SK-N-SH (cell line): ENCODE measurements around the gene CTCFL. TPM values are rescaled to one million over a fixed set of nuclear protein-coding genes. Genes with fewer than 3 reads are reported as not detected.

ENCODE experiments used
- CTCF ChIA-PET: fragments of 300-600, 350-600 bp; formaldehyde crosslinking; extraction: SDS; loops from one replicate; lab custom pipeline; 2021; lab: Yijun Ruan, JAX
- POLR2A ChIA-PET: fragments of 350-600 bp; sonication (Branson Sonifier 250); formaldehyde crosslinking; extraction: SDS; loops from one replicate; lab custom pipeline; 2020; ENCODE audit warnings: antibody characterized with exemption, inconsistent platforms; lab: Yijun Ruan, JAX
- DNase-seq: peaks from one replicate; pipeline ENCODE4 v3.0.0; 2012
- H2AFZ ChIP-seq: fragments of 200-600 bp; sonication (generic); 2 replicates; pipeline ENCODE4 v1.8.1; 2016; ENCODE audit warnings: antibody characterized with exemption, mild to moderate bottlenecking, low read depth
- H3F3A ChIP-seq: fragments of 200-600 bp; sonication (generic); replicated peaks from 2 replicates; pipeline ENCODE3; 2016; ENCODE audit warnings: antibody characterized with exemption, mild to moderate bottlenecking; ENCODE audit not compliant: insufficient read depth
- H3K27ac ChIP-seq, 2 experiments: fragments of 200-500 bp in 1 of 2; fragments of 200-600 bp in 1 of 2; sonication (Bioruptor generic) in 1 of 2; sonication (generic), shearing (Covaris generic) in 1 of 2; 2 replicates each; pipeline versions ENCODE4 v1.5.1 to v1.6.1; 2014 to 2016; ENCODE audit warnings: low read depth in 2 of 2, inconsistent platforms in 1 of 2, low read length in 1 of 2, mild to moderate bottlenecking in 1 of 2, mixed read lengths in 1 of 2
- H3K27me3 ChIP-seq: fragments of 200-600 bp; sonication (generic), shearing (Covaris generic); 2 replicates; pipeline ENCODE4 v1.6.1; 2016; ENCODE audit warnings: mixed run types; ENCODE audit not compliant: insufficient read depth
- H3K36me3 ChIP-seq, 2 experiments: fragments of 200-500 bp in 1 of 2; fragments of 200-600 bp in 1 of 2; sonication (Bioruptor generic) in 1 of 2; sonication (generic) in 1 of 2; replicated peaks in 1 of 2; 2 replicates each; pipeline versions ENCODE3 to v1.5.1; 2014 to 2016; ENCODE audit warnings: low read length in 1 of 2, mild to moderate bottlenecking in 1 of 2; ENCODE audit not compliant: insufficient read depth in 2 of 2, control insufficient read depth in 1 of 2
- H3K4me1 ChIP-seq, 2 experiments: fragments of 200-500 bp in 1 of 2; fragments of 200-600 bp in 1 of 2; sonication (Bioruptor generic) in 1 of 2; sonication (generic), shearing (Covaris generic) in 1 of 2; 2 replicates each; pipeline versions ENCODE4 v1.5.1 to v1.6.1; 2014 to 2016; ENCODE audit warnings: low read depth in 1 of 2, low read length in 1 of 2, mixed run types in 1 of 2; ENCODE audit not compliant: insufficient read depth in 2 of 2, control insufficient read depth in 1 of 2
- H3K4me2 ChIP-seq: fragments of 200-600 bp; sonication (generic), shearing (Covaris generic); 2 replicates; pipeline ENCODE4 v1.6.1; 2017; ENCODE audit warnings: mixed run types
- H3K4me3 ChIP-seq, 2 experiments: fragments of 200-500 bp in 1 of 2; fragments of 200-600 bp in 1 of 2; sonication (Bioruptor generic) in 1 of 2; sonication (generic), shearing (Covaris generic) in 1 of 2; 2 replicates each; pipeline versions ENCODE4 v1.5.1 to v1.8.1; 2014 to 2016; ENCODE audit warnings: low read depth in 2 of 2, inconsistent platforms in 1 of 2, low read length in 1 of 2, mild to moderate bottlenecking in 1 of 2, mixed read lengths in 1 of 2, moderate library complexity in 1 of 2
- H3K79me2 ChIP-seq: fragments of 200-600 bp; sonication (generic); 2 replicates; pipeline ENCODE4 v1.8.1; 2017; ENCODE audit warnings: mild to moderate bottlenecking; ENCODE audit not compliant: insufficient read depth
- H3K9ac ChIP-seq: fragments of 200-600 bp; sonication (generic); 2 replicates; pipeline ENCODE4 v1.6.1; 2017; ENCODE audit warnings: mixed run types
- H3K9me2 ChIP-seq: fragments of 200-600 bp; sonication (generic); 2 replicates; pipeline ENCODE4 v1.6.1; 2017; ENCODE audit warnings: mixed run types
- H3K9me3 ChIP-seq: fragments of 200-600 bp; sonication (generic); 2 replicates; pipeline ENCODE4 v1.6.1; 2017; ENCODE audit warnings: mixed run types, mild to moderate bottlenecking, moderate library complexity
- H4K20me1 ChIP-seq: fragments of 200-600 bp; sonication (generic); 2 replicates; pipeline ENCODE4 v1.6.1; 2017; ENCODE audit warnings: mild to moderate bottlenecking, mixed run types; ENCODE audit not compliant: insufficient read depth
- EP300 ChIP-seq, 2 experiments: IDR thresholded peaks; 2 replicates each; pipeline versions ENCODE4 v1.4.0 to v1.6.1; 2012; ENCODE audit warnings: borderline replicate concordance in 1 of 2, low read depth in 1 of 2, low read length in 1 of 2
- EZH2phosphoT487 ChIP-seq: fragments of 200-600 bp; sonication (generic); IDR thresholded peaks from 2 replicates; pipeline ENCODE4 v1.6.1; 2017; ENCODE audit warnings: low read depth, mixed run types, mild to moderate bottlenecking, antibody characterized with exemption, moderate library complexity, borderline replicate concordance
- FOSL2 ChIP-seq: IDR thresholded peaks from 2 replicates; pipeline ENCODE4 v1.4.0; 2012; ENCODE audit warnings: low read depth, mild to moderate bottlenecking, moderate library complexity, borderline replicate concordance
- FOXM1 ChIP-seq: IDR thresholded peaks from 2 replicates; pipeline ENCODE4 v1.4.0; 2012; ENCODE audit warnings: low read depth, mild to moderate bottlenecking
- GABPA ChIP-seq: IDR thresholded peaks from 2 replicates; pipeline ENCODE4 v1.4.0; 2012; ENCODE audit warnings: low read depth, mild to moderate bottlenecking
- JUND ChIP-seq: IDR thresholded peaks from 2 replicates; pipeline ENCODE4 v1.4.0; 2012
- MEF2A ChIP-seq: IDR thresholded peaks from 2 replicates; pipeline ENCODE4 v1.4.0; 2012; ENCODE audit warnings: low read depth, borderline replicate concordance
- MXI1 ChIP-seq: IDR thresholded peaks from 2 replicates; pipeline ENCODE4 v1.6.1; 2012; ENCODE audit warnings: mild to moderate bottlenecking, low read depth, low read length, improper control_type of control experiment
- NFIC ChIP-seq: IDR thresholded peaks from 2 replicates; pipeline ENCODE4 v1.4.0; 2012; ENCODE audit warnings: borderline replicate concordance
- RAD21 ChIP-seq: IDR thresholded peaks from 2 replicates; pipeline ENCODE4 v1.6.1; 2012; ENCODE audit warnings: mild to moderate bottlenecking, low read length
- REST ChIP-seq: IDR thresholded peaks from 2 replicates; pipeline ENCODE4 v1.6.1; 2012; ENCODE audit warnings: mild to moderate bottlenecking, low read depth, low read length, moderate library complexity
- RFX5 ChIP-seq: IDR thresholded peaks from 2 replicates; pipeline ENCODE4 v1.6.1; 2012; ENCODE audit warnings: mild to moderate bottlenecking, improper control_type of control experiment, low read length
- RXRA ChIP-seq: IDR thresholded peaks from 2 replicates; pipeline ENCODE4 v1.4.0; 2012; ENCODE audit warnings: low read depth, mild to moderate bottlenecking, borderline replicate concordance
- SIN3A ChIP-seq: IDR thresholded peaks from 2 replicates; pipeline ENCODE4 v1.6.1; 2012; ENCODE audit warnings: low read depth, mild to moderate bottlenecking, low read length, moderate library complexity, borderline replicate concordance
- TEAD4 ChIP-seq: IDR thresholded peaks from 2 replicates; pipeline ENCODE4 v1.4.0; 2012; ENCODE audit warnings: mild to moderate bottlenecking, borderline replicate concordance; ENCODE audit not compliant: insufficient read depth
- ZBTB33 ChIP-seq: IDR thresholded peaks from 2 replicates; pipeline ENCODE4 v1.4.0; 2012; ENCODE audit warnings: low read depth, borderline replicate concordance
- WGBS: methylation state at CpG from one replicate; pipeline ENCODE4 v1.1.6; 2017; ENCODE audit warnings: low lambda C conversion rate; 5-methylcytosine and 5-hydroxymethylcytosine counted together
- polyA plus RNA-seq, 3 experiments: library from polyadenylated mRNA; depleted of rRNA; stranded (reverse); fragments of >200 nt; gene quantifications; 2 replicates each; pipeline ENCODE4 v1.2.3, GENCODE V29; 2012
- TF ChIP-seq, protein P1 (sequence below): fragments of 150-350 bp; IDR thresholded peaks from 2 replicates; pipeline ENCODE4 v1.6.1; 2017; ENCODE audit warnings: antibody characterized with exemption, low read length, low read depth, borderline replicate concordance
- TF ChIP-seq, protein P2 (sequence below): fragments of 200-600 bp; sonication (generic); IDR thresholded peaks from 2 replicates; pipeline ENCODE4 v1.6.1; 2017; ENCODE audit warnings: antibody characterized with exemption, mild to moderate bottlenecking, moderate library complexity

CTCFL gene
- polyA plus RNA-seq, 1 of the 3 experiments (the other 2 are of a cell fraction), result not detected

- TF ChIP-seq NFIC (no peak), ZBTB33 (no peak), GABPA (no peak), SIN3A (no peak), EP300 (IDR thresholded peaks at IDR 0.05; ENCODE audit: borderline replicate concordance in 1 of 2, low read depth in 1 of 2, low read length in 1 of 2) (no peak), MXI1 (no peak), RAD21 (no peak), FOSL2 (no peak), RXRA (no peak), MEF2A (no peak), TEAD4 (no peak)
- TF ChIP-seq, protein P1, sequence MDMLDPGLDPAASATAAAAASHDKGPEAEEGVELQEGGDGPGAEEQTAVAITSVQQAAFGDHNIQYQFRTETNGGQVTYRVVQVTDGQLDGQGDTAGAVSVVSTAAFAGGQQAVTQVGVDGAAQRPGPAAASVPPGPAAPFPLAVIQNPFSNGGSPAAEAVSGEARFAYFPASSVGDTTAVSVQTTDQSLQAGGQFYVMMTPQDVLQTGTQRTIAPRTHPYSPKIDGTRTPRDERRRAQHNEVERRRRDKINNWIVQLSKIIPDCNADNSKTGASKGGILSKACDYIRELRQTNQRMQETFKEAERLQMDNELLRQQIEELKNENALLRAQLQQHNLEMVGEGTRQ, result no peak
- TF ChIP-seq, protein P2, sequence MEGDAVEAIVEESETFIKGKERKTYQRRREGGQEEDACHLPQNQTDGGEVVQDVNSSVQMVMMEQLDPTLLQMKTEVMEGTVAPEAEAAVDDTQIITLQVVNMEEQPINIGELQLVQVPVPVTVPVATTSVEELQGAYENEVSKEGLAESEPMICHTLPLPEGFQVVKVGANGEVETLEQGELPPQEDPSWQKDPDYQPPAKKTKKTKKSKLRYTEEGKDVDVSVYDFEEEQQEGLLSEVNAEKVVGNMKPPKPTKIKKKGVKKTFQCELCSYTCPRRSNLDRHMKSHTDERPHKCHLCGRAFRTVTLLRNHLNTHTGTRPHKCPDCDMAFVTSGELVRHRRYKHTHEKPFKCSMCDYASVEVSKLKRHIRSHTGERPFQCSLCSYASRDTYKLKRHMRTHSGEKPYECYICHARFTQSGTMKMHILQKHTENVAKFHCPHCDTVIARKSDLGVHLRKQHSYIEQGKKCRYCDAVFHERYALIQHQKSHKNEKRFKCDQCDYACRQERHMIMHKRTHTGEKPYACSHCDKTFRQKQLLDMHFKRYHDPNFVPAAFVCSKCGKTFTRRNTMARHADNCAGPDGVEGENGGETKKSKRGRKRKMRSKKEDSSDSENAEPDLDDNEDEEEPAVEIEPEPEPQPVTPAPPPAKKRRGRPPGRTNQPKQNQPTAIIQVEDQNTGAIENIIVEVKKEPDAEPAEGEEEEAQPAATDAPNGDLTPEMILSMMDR, result no peak
- CTCF ChIA-PET, result no interaction called here
Observed at GRCh38 chr20:57529160-57529585, 4.2 kb upstream of the CTCFL start.

DNA sequence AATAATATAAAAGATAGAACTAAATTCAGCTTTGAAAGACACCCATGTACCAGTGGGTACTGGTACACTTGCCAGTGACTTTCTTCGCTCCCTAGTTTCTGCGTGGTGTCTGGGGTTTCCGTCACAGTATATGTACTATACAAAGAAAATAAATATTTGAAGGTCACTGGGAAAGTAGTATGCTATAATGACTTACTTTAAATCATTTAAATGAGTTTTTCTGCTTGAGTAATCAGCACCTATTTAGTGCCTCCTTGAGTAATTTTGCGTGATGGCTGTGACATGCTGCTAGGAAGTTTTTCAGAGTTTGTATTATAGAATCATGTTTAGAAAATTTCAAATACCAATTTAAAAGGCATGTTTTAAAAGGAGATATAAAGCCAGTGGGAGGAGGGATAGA, 3.2 kb upstream of the CTCFL start:
- POLR2A ChIA-PET, result no interaction called here
- no peak overlapping the region for H3K9ac ChIP-seq
- no peaks in the 10 kb centered on the region for H3K9me3 ChIP-seq
- peaks cover 0 to 2% of the 10 kb centered on the region in 2 experiments; a peak in 1 of 4 replicates for H3K4me1 ChIP-seq
- no peak overlapping the region for H3K4me2 ChIP-seq
- CTCF ChIA-PET, result interaction anchor here (1.2 to 2.1 kb wide), 4 partner anchors 10 to 68 kb away, joined by 3 to 8 read pairs (median 4); no protein-coding TSS in a partner anchor
- no peaks in the 10 kb centered on the region for H3F3A ChIP-seq
- H3K27me3 ChIP-seq, result no peaks in the 10 kb centered on the region
- no peaks in the 10 kb centered on the region for H3K79me2 ChIP-seq
- 90% methylated on average over 4 of the region's 4 CpGs for WGBS
- no peak overlapping the region for H2AFZ ChIP-seq
- H3K36me3 ChIP-seq, result no peaks in the 10 kb centered on the region
- DNase-seq, result no peak
- H3K27ac ChIP-seq, result no peak overlapping the region
- no peaks in the 10 kb centered on the region for H4K20me1 ChIP-seq
- no peaks in the 10 kb centered on the region for H3K9me2 ChIP-seq
- no peak overlapping the region for H3K4me3 ChIP-seq
- TF ChIP-seq EZH2phosphoT487 (no peak), FOXM1 (no peak), JUND (no peak), RFX5 (no peak), REST (no peak), MXI1 (no peak)

More at GRCh38 chr20:57529160-57529585, 4.2 kb upstream of the CTCFL start:
- no peaks in the 10 kb centered on the region for H3F3A ChIP-seq
- H3K4me1 ChIP-seq, result no peaks in the 10 kb centered on the region
- no peak overlapping the region for H3K27ac ChIP-seq
- H3K4me2 ChIP-seq, result no peak overlapping the region
- H2AFZ ChIP-seq, result no peak overlapping the region
- WGBS, result 56% methylated on average over 7 of the region's 8 CpGs
- POLR2A ChIA-PET, result no interaction called here
- H3K9me2 ChIP-seq, result no peaks in the 10 kb centered on the region
- no peaks in the 10 kb centered on the region for H3K79me2 ChIP-seq
- no peaks in the 10 kb centered on the region for H3K27me3 ChIP-seq
- H3K9ac ChIP-seq, result no peak overlapping the region
- H3K36me3 ChIP-seq, result no peaks in the 10 kb centered on the region
- H3K9me3 ChIP-seq, result no peaks in the 10 kb centered on the region
- no peak for DNase-seq
- H4K20me1 ChIP-seq, result no peaks in the 10 kb centered on the region
- no peak overlapping the region for H3K4me3 ChIP-seq
